Fibroblast of lung (primary cell): ENCODE measurements around the gene ASTN1. TPM values are rescaled to one million over a fixed set of nuclear protein-coding genes. Genes with fewer than 3 reads are reported as not detected.

Source experiments
- DNase-seq, 2 donors: peaks; one replicate each; pipeline versions ENCODE4 v3.0.0 to v3.0.0-alpha.2; 2010; ENCODE audit warnings: low read depth in 2 of 2
- H2AFZ ChIP-seq: 2 replicates; pipeline ENCODE4 v1.5.1; 2012; ENCODE audit warnings: low read length, control low read depth, inconsistent platforms
- H3K27ac ChIP-seq: 2 replicates; pipeline ENCODE4 v1.5.1; 2011; ENCODE audit warnings: low read length, control low read depth; ENCODE audit not compliant: insufficient read depth
- H3K27me3 ChIP-seq: 2 replicates; pipeline ENCODE4 v1.5.1; 2011; ENCODE audit warnings: mild to moderate bottlenecking, low read length; ENCODE audit not compliant: control insufficient read depth, insufficient read depth
- H3K36me3 ChIP-seq: 2 replicates; pipeline ENCODE4 v1.5.1; 2011; ENCODE audit warnings: low read length; ENCODE audit not compliant: control insufficient read depth, insufficient read depth
- H3K4me1 ChIP-seq: 2 replicates; pipeline ENCODE4 v1.5.1; 2011; ENCODE audit warnings: low read length; ENCODE audit not compliant: control insufficient read depth, insufficient read depth; ENCODE audit errors: extremely low read depth
- H3K4me2 ChIP-seq: 2 replicates; pipeline ENCODE4 v1.5.1; 2011; ENCODE audit warnings: low read length, control low read depth; ENCODE audit not compliant: insufficient read depth; ENCODE audit errors: extremely low read depth
- H3K4me3 ChIP-seq, 4 experiments: fragments of 200-600 bp in 1 of 4; sonication (generic) in 1 of 4; replicated peaks in 1 of 4; 2 replicates each; pipeline ENCODE4 v1.5.1; 2011 to 2016; ENCODE audit warnings: low read length in 4 of 4, low read depth in 3 of 4, mild to moderate bottlenecking in 3 of 4, control low read depth in 2 of 4, inconsistent platforms in 1 of 4, mixed read lengths in 1 of 4; ENCODE audit not compliant: insufficient read depth in 1 of 4; ENCODE audit errors: control extremely low read depth in 1 of 4
- H3K79me2 ChIP-seq: 2 replicates; pipeline ENCODE4 v1.5.1; 2012; ENCODE audit warnings: mild to moderate bottlenecking, low read length, inconsistent platforms; ENCODE audit not compliant: control insufficient read depth, insufficient read depth
- H3K9ac ChIP-seq: 2 replicates; pipeline ENCODE4 v1.5.1; 2011; ENCODE audit warnings: mild to moderate bottlenecking, low read length, control low read depth; ENCODE audit not compliant: insufficient read depth
- H3K9me3 ChIP-seq: 2 replicates; pipeline ENCODE4 v1.5.1; 2012; ENCODE audit warnings: low read depth, low read length; ENCODE audit not compliant: control insufficient read depth, insufficient read depth
- H4K20me1 ChIP-seq: 2 replicates; pipeline ENCODE4 v1.5.1; 2011; ENCODE audit warnings: low read length; ENCODE audit not compliant: control insufficient read depth, insufficient read depth; ENCODE audit errors: extremely low read depth
- EZH2 ChIP-seq: IDR thresholded peaks from 2 replicates; pipeline ENCODE4 v1.5.1; 2012; ENCODE audit warnings: low read length, control low read depth, mild to moderate bottlenecking; ENCODE audit errors: missing control alignments
- polyA plus RNA-seq, 2 donors: library from polyadenylated mRNA; depleted of rRNA in 1 of 2; stranded (reverse) in 1 of 2; unstranded in 1 of 2; fragments of >200 nt; gene quantifications; 2 replicates each; pipeline ENCODE4 v1.2.1, GENCODE V29; 2011 to 2012; ENCODE audit warnings: missing spikeins in 1 of 2
- total RNA-seq: library from RNA; depleted of rRNA; stranded (reverse); fragments of >200 nt; gene quantifications from 2 replicates; pipeline ENCODE4 v1.2.1, GENCODE V29; 2014
- TF ChIP-seq, protein P1 (sequence below), 2 donors: IDR thresholded peaks in 1 of 2; conservative IDR thresholded peaks in 1 of 2; 1 replicate in 1 of 2; 2 replicates in 1 of 2; pipeline ENCODE4 v1.5.1; 2011 to 2012; ENCODE audit warnings: low read length in 2 of 2, control low read depth in 1 of 2, inconsistent platforms in 1 of 2, low read depth in 1 of 2, mild to moderate bottlenecking in 1 of 2

ASTN1 gene
- total and polyA plus RNA-seq, 2 donors (not counting 1 experiment from before 2014, with no cell fraction given), result 0.06 to 0.17 TPM

DNA sequence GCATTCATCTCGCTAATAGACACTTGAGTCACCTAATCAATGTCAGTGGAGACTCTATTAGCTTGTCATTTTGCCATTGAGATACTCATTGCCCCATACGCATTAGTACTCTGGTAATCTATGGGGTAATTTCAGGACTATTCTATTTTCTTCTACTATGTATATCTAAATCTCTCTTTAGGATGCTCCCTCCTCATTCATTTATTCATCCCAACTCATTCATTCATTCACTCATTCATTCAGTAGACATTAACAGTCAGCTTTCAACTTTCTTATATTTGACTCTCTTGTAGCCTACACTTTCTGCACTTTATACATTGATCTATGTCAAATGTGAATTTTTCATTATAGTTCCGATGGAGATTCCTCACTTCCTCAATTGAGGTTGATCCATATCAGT is 170.9 kb downstream of the ASTN1 start:
- Histone ChIP-seq H2AFZ (no peak overlapping the region), H3K27me3 (no peaks in the 10 kb centered on the region), H4K20me1 (no peaks in the 10 kb centered on the region), H3K79me2 (no peaks in the 10 kb centered on the region), H3K4me1 (no peaks in the 10 kb centered on the region), H3K4me2 (no peak overlapping the region), H3K36me3 (no peaks in the 10 kb centered on the region), H3K9me3 (no peaks in the 10 kb centered on the region), H3K4me3 (no peak overlapping the region), H3K27ac (no peak overlapping the region), H3K9ac (no peak overlapping the region)
- DNase-seq, result no peak
- TF ChIP-seq EZH2, result no peak
- TF ChIP-seq, protein P1, sequence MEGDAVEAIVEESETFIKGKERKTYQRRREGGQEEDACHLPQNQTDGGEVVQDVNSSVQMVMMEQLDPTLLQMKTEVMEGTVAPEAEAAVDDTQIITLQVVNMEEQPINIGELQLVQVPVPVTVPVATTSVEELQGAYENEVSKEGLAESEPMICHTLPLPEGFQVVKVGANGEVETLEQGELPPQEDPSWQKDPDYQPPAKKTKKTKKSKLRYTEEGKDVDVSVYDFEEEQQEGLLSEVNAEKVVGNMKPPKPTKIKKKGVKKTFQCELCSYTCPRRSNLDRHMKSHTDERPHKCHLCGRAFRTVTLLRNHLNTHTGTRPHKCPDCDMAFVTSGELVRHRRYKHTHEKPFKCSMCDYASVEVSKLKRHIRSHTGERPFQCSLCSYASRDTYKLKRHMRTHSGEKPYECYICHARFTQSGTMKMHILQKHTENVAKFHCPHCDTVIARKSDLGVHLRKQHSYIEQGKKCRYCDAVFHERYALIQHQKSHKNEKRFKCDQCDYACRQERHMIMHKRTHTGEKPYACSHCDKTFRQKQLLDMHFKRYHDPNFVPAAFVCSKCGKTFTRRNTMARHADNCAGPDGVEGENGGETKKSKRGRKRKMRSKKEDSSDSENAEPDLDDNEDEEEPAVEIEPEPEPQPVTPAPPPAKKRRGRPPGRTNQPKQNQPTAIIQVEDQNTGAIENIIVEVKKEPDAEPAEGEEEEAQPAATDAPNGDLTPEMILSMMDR (conservative IDR thresholded peaks at IDR 0.05 in 1 of 2, IDR thresholded peaks at IDR 0.05 in 1 of 2; ENCODE audit: low read depth in 1 of 2, low read length in 2 of 2), result no peak

DNA sequence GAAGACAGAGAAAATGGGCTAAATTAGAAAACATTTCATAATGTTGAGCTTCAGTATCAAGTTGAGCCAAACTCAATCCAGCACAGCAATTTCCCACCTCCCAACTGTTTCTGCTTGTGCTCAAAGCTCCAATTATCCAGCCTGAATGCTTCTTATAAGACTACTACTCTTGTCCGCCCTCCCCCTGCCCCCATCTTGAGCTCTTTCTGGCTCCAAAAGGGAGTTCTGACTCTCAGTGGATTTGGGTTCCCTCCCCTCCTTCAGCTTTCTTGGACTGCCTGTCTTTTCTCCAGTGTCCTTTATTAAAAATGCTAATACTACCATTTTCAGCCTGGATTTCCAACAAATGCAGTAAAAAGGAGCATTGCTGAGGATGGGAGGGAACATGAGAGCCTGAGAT is 174.8 kb downstream of the ASTN1 start:
- Histone ChIP-seq H3K4me3 (no peak overlapping the region), H3K4me2 (no peak overlapping the region), H3K27me3 (no peaks in the 10 kb centered on the region), H3K27ac (no peak overlapping the region), H3K9me3 (no peaks in the 10 kb centered on the region), H4K20me1 (no peaks in the 10 kb centered on the region), H3K79me2 (no peaks in the 10 kb centered on the region), H2AFZ (no peak overlapping the region), H3K36me3 (no peaks in the 10 kb centered on the region), H3K4me1 (no peaks in the 10 kb centered on the region), H3K9ac (no peak overlapping the region)
- DNase-seq, result no peak
- TF ChIP-seq, protein P1 (conservative IDR thresholded peaks at IDR 0.05 in 1 of 2, IDR thresholded peaks at IDR 0.05 in 1 of 2; ENCODE audit: low read depth in 1 of 2, low read length in 2 of 2), result no peak
- no peak for TF ChIP-seq EZH2

DNA sequence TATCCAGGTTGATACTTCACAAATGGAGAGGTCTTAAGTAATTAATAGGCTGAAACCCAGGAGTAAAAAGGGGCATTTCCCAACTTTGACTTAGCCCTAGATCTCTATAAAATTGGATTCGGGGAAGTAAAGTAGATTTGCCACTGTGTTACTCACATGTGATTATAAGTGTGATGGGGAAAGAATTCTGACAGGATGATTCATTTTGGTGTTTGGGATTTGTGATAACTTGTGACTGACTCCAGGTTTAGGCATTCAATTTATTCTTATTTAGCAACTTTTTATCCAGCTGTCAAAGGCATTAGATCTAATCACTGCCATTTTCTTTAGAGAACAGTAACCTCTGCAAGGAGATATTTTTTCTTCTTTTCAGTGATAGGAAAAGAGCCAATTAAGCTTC is 175.5 kb downstream of the ASTN1 start:
- H3K4me1 ChIP-seq, result no peaks in the 10 kb centered on the region
- no peak overlapping the region for H3K4me3 ChIP-seq
- no peaks in the 10 kb centered on the region for H4K20me1 ChIP-seq
- H3K36me3 ChIP-seq, result no peaks in the 10 kb centered on the region
- no peak overlapping the region for H3K27ac ChIP-seq
- H3K9me3 ChIP-seq, result no peaks in the 10 kb centered on the region
- H3K27me3 ChIP-seq, result no peaks in the 10 kb centered on the region
- DNase-seq, result peak in 1 of 2 donors; percentile 74
- H3K9ac ChIP-seq, result no peak overlapping the region
- TF ChIP-seq, protein P1 (conservative IDR thresholded peaks at IDR 0.05 in 1 of 2, IDR thresholded peaks at IDR 0.05 in 1 of 2; ENCODE audit: low read depth in 1 of 2, low read length in 2 of 2), result no peak
- no peak for TF ChIP-seq EZH2
- H2AFZ ChIP-seq, result no peak overlapping the region
- no peaks in the 10 kb centered on the region for H3K79me2 ChIP-seq
- H3K4me2 ChIP-seq, result no peak overlapping the region
